Daoy (cell line): ENCODE data around the gene STAG1. TPM values are rescaled to one million over a fixed set of nuclear protein-coding genes. Genes with fewer than 3 reads are reported as not detected.
"Not testable (repeated sequence)": the region's sequence is repeated elsewhere in the genome, so short reads cannot be mapped to it uniquely, and the experiment has no call there.

Experiments used
- DNase-seq: peaks from one replicate; pipeline ENCODE4 v3.0.0-alpha.2; 2015; ENCODE audit warnings: low read depth
- total RNA-seq: library from RNA; depleted of rRNA; stranded (reverse); fragments of >200 nt; shearing (Covaris generic); gene quantifications from 2 replicates; pipeline ENCODE4 v1.2.3, GENCODE V29; 2014

STAG1 gene
- total RNA-seq, 1 experiment from 2014 or later: 35.6 TPM

DNA sequence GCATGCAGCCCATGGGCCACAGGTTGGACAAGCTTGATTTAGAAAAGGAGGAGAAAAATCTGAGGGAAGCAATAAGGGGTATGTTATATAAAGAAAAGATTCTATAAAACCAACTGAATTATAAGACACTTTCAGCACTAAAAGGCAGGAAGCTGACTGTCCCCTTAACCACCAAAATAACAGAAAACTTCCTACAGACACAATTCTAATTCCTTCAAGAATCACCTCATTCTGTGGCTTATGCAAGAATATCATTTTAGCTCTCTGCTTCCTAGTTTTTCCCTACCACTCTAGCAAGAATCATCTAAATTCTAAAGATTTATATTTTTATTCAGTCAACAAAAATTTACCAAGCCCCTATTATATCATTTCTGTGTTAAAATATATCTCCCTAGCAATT lies 6.3 kb downstream of the STAG1 start:
- DNase-seq: no peak

DNA sequence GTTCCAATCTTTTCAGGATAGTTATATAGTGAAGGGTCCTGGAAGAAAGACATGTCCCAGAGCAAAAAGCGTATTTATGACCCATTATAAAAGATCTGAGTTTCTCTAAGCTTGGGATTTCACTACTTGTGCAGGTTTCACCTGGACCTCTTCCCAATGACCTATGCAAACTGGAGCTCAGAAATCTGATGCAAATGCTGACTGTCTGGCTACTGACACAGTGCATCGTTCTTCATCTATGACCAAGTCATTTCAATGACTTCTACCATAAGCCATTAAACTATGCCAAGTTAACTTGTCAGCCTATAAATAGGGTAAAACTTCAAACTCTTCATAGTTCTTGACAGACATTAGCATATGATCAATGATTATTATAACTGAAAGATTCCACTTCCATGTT lies 11.1 kb downstream of the STAG1 start:
- no peak for DNase-seq

DNA sequence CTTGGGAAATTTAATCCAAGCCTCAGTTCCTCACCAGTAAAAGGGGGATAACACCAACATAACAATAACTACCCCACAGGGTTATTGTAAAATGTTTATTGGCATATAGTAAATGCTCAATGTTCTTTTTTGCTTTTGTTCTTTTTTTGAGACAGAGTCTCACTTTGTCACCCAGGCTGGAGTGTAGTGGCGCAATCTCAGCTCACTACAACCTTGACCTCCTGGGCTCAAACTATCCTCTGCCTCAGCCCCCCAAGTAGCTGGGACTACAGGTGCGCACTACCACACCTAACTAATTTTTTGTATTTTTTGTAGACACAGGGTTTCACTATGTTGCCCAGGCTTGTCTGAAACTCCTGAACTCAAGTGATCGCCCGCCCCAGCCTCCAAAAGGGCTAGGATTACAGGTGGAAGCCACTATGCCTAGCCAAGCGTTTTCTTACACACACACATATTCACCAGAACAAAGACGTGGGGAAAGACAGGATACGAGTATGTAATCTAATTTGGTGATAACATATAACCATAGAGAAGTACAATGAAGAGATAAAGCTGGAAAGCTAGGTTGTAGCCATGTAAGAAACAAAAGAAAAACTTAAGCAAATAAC lies 11.7 kb downstream of the STAG1 start:
- no peak for DNase-seq

DNA sequence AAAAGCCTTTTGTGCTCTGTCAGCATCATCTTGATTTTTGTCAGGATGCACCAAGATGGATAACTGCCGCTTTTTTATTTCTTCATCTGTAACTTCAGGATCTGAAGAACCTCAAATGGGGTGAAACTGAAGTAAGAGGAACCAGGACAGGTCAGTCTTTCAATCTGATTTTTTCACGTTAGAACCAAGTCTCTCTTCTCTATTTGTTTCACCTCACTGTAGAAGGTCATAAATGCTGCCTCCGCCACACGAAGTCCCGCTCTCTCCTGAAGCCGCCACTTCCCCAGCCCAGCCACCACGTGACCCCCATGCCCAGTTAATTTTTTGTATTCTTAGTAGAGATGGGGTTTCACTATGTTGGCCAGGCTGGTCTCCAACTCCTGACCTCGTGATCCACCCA lies 15.2 kb downstream of the STAG1 start:
- not testable (repeated sequence) for DNase-seq

DNA sequence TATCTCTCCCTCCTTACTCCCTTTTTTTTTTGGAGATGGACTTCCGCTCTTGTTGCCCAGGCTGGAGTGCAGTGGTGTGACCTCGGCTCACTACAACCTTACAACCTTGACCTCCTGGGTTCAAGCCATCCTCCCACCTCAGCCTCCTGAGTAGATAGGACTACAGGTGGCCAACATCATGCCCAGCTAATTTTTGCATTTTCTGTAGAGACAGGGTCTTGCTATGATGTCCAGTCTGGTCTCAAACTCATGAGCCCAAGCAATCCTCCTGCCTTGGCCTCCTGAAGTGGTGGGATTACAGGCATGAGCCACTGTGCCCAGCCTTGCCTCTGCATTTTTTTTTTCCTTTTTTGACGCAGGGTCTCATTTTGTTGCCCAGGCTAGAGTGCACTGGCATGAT lies 17.1 kb downstream of the STAG1 start:
- DNase-seq: no peak

DNA sequence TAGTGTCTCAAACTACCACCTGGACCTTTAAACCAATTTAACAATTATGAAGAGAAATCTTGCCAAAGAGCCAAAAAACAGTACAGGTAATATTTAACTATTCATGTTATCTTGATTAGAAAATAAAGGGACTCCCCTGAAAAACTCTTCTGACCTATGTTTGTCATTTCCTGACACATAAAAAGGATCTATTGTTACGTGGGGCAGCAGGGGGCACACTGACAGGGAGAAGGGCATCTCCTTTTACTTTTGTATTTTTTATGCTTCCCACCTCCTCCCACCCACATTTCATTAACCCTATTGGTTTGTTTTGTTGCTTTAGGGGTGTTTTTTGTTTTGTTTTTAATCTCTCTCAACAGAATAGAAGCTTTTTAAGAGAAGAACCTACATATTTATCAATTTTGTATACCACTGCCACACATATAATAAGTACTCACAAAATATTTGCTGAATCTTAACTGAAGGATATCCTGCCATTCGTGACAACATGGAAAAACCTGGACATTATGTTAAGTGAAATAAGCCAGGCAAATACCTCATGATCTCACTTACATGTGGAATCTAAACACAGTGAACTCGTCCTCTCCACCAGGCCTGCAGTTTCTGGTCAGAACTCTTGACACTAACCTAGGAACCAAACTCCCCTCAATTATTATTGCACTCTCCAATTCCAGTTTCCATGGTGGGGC lies 17.7 kb downstream of the STAG1 start:
- no peak for DNase-seq

DNA sequence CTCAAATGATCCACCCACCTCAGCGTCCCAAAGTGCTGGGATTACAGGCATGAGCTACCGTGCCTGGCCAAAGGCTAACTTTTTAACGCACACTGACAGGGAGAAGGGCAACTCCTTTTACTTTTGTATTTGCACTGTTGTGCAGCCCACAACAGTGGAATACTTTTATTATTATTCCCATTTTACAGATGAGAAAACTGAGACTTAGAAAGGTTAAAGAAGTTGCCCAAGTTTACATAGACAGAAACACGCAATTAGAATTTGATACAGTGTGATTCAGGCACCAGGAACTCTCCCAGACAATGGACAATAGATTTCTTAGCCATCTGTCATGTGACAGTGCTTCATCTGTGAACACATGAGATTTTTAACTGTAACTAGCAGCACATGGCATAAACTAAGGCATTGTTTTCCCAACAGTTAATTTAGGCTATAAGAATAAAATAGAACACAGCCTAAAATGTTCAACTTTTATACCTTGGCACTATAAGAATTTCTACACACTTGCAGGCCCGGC lies 18.8 kb downstream of the STAG1 start:
- DNase-seq: peak; percentile 15

DNA sequence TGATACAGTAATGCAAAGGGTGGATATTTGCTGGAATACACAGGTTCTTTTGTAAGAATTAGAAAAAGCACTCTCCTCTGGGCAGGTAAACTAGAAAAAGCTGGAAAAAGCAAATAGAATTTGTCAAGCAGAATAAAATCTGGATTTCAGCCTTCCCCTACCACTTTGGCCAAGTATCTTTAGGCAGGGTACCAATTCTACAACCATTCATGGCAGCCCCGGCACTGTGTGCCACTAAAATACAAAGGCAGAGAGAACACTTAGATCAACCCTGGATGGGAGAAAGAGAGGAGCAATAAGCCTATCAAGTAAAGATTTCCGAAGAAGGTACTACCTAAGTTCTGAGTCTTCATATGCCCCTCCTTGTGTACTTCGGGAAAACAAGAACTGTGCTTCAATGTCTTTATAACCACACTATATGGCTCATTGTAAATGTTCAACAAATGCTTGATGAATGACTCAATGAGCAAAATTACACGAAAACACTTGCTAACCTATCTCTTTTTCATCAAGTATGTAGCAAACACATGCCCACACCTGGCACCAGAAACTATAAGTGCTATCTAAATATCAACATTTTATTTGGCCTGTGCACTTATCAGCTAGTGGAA lies 20.8 kb downstream of the STAG1 start:
- no peak for DNase-seq

DNA sequence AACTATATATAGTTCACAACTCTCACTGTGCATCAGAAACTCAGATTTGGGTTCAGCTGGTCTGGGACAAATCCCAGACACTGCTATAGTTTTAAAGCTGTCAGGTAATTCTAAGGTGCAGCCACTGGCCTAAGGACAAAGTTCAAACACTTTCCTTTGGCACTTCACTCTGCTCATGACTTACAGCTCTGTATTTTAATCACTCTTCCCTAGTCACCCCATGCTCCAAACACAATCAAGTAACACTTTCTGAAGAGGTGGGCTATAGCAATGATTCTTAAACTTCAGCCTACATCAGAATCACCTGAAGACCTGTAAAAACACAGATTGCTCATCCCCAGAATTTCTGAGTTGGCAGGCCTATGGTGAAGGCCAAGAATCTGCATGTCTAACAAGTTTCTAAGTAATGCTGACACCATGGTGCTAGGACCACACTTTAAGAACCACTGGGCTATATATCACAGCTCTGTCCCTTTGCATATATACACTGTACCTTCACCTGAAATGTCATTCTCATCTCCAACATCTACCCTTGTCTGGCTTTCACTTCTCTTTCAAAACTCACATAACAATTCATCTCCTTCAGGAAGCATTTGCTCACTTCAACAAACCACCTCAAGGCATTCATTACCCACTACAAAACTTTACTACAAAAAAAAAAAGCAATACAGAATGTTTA lies 21.4 kb downstream of the STAG1 start:
- DNase-seq: no peak

DNA sequence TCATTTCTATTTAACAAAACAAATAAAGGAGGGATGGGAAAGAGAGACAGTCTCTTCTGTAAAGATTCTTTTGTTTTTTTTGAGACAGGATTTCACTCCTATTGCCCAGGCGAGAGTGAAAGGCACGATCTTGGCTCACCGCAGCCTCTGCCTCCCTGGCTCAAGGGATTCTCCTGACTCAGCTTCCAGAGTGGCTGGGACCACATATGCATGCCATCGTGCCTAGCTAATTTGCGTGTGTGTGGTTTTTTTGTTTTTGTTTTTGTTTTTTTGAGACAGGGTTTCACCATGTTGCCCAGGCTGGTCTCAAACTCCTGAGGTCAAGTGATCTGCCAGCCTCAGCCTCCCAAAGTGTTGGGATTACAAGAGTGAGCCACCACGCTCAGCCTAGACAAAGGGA lies 23.3 kb downstream of the STAG1 start:
- DNase-seq: peak; percentile 87

DNA sequence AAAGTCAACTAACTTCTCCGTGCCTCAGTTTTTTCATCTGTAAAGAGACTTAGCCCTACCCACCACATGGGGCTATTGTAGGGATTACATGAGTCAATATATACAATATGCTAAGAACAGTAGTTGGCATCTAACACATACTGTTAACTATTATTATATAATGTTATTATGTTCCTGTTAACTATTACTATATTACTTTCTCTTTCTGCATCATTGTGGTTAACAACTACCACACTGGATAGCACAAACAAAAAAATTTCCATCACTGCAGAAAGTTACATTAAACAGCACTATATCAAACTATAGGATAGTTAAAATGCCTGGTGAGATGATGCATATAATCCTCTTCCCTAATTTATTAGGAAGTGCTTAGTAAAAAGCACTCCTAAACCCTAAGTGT lies 23.7 kb downstream of the STAG1 start:
- no peak for DNase-seq

DNA sequence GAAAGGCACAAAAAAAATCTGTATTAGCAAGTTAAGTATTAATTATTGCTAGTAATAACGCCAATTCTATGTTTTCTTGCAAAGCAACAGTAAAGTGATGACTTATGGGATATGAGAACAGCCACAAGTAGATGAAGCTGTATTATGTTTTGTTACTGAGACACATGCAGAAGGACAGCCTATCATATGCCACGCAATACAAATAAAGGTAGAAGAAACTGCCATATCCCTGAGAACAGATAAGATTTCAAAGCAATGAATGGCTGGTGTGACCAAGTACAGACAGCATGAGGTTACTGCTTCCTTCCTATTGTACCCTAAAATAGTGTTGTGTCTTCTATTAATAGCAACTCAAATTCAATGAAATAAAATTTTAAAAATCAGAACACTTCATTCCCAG lies 26.7 kb downstream of the STAG1 start:
- no peak for DNase-seq

DNA sequence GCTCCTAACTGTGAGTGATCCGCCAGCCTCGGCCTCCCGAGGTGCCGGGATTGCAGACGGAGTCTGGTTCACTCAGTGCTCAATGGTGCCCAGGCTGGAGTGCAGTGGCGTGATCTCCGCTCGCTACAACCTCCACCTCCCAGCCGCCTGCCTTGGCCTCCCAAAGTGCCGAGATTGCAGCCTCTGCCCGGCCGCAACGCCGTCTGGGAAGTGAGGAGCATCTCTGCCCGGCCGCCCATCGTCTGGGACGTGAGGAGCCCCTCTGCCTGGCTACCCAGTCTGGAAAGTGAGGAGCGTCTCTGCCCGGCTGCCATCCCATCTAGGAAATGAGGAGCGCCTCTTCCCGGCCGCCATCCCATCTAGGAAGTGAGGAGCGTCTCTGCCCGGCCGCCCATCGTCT lies 29.3 kb downstream of the STAG1 start:
- not testable (repeated sequence) for DNase-seq

DNA sequence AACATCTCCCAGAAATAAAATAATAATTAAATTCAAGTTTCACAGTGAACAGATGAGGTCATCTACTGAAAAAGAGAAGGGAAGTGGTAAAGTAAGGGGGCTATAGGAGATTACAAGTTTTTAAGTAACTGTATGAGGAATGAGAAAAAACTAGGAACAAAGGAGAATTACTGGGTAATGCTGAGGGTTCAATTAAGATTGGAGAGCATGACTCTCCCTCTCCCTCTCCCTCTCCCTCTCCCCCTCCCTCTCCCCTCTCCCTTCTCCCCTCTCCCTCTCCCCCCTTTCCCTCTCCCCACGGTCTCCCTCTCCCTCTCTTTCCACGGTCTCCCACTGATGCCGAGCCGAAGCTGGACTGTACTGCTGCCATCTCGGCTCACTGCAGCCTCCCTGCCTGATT lies 29.8 kb downstream of the STAG1 start:
- not testable (repeated sequence) for DNase-seq

DNA sequence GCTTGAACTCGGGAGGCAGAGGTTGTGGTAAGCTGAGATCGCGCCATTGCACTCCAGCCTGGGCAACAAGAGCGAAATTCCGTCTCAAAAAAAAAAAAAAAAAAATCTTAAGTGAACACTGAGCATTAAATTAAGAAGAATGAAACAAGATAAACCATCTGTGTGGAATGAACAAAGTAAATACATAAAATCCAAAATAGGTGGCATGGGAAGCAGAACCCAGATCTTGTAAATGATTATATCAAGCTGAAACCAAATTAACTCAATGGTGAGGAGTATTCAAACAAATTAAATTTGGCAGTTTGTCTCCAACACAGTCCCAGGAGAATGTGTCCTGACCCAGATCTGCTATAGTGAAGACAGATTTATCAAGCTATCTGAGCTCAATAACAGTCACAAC lies 32.1 kb downstream of the STAG1 start:
- DNase-seq: no peak

DNA sequence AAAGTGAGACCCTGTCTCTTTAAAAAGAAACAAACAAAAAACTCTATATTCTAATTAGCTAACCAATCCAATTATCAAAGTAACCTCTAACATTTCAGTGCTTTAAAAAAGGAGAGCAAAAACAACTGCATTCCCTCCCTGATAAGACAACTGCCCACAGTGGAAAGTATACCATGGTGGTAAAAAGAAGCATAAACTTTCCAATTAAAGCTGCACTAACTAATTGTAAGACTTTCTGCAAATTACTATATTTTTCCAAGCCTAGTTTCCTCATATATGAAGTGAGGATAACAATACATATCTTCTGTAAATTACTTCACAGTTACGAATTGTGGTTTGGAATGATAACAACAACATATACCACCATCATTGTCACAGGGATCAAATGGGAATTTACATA lies 35.5 kb downstream of the STAG1 start:
- no peak for DNase-seq

DNA sequence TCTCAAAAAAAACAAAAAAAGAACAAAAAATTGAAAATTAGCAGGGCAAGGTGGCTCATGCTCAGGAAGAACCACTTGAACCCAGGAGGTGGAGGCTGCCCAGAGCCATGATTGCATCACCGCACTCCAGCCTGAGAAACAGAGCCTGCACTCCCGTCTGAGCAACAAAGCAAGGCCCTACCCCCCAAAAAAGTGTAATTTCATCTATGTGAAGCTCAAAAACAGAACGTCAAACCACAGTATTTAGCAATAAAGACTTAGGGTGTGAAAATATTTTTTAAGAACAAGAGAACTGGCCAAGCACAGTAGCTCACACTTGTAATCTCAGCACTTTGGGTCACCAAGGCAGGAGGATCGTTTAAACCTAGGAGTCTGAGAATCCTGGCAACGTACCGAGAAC lies 38.2 kb downstream of the STAG1 start:
- no peak for DNase-seq

DNA sequence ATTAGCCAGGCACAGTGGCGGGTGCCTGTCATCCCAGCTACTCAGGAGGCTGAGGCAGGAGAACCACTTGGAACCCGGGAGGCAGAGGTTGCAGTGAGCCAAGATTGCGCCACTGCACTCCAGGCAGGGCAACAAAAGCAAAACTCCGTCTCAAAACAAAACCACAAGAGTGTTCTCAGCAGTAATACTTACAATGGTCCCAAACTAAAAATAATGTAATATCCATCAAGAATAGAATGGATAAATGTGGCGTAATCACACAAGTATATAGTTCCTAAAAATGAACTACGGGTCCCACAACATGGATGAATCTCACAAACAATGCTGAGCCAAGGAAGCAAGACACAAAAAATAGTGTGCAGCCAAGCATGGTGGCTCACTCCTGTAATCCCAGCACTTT lies 39.2 kb downstream of the STAG1 start:
- no peak for DNase-seq

DNA sequence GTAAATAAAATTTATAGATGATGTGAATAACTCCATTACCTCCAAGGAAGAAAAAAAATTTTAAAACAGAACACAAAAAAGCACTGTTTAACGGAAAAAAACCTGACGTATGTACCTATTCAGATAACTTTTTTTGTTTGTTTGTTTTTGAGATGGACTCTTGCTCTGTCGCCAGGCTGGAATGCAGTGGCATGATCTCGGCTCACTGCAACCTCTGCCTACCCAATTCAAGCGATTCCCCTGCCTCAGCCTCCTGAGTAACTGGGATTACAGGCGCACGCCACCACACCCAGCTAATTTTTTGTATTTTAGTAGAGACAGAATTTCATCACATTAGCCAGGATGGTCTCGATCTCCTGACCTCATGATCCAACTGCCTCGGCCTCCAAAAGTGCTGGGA lies 40.3 kb downstream of the STAG1 start:
- DNase-seq: not testable (repeated sequence)

DNA sequence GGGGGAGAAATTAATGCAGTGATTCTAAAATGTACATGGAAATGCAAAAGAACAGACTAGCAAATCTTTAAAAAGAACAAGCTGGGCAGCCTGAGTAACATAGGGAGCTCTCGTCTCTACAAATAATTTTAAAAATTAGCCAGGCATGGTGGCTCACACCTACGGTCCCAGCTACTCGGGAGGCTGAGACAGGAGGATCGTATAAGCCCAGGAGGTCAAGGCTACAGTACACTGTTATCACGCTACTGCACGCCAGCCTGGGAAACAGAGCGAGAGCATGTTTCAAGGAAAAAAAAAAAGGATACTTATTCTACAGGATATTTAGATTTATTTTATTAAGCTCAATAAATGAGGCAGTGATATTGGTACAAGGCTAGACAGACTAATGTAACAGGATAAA lies 40.9 kb downstream of the STAG1 start:
- no peak for DNase-seq

DNA sequence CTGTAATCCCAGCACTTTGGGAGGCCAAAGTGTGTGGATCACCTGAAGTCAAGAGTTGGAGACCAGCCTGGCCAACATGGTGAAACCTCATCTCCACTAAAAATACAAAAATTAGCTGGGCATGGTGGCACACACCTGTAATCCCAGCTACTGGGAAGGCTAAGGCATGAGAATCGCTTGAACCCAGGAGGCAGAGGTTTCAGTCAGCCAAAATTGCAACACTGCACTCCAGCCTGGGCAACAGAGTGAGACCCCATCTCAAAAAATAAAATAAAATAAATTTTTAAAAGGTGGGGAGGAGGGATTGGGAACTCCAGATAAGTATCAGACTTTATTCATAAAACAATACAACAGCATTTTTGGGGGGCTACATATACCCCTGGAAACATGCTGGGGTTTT lies 42.4 kb downstream of the STAG1 start:
- DNase-seq: not testable (repeated sequence)

DNA sequence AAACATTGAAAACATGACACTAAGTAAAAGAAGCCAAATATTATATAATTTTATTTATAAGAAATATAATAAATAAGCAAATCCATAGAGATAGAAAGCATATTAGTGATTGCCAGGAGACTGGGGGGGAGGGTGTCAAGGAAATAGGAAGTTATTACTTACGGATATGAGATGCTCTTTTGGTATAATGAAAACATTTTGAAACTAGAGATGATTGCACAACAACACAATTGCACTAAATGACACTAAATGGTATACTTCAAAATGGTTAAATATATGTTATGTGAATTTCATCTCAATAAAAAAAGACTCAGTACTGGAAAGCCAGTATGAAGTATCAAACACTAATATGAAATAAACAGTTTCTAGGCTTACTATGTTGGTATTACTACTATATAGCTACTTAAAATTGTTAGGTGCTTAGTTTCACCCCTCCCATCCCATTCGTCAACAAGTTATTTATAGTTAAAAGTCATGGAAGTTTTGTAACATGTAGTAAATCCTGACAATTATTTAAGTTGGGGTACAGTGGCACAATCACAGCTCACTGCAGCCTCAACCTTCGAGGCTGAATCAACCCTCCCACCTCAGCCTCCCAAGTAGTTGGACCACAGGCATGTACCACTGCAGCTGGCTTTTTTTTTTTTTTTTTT lies 43.7 kb downstream of the STAG1 start:
- DNase-seq: no peak
